HL-60 (cell line): ENCODE results near the gene SFPQ.

Experiments used
- GABPA ChIP-seq: IDR thresholded peaks from 2 replicates; pipeline ENCODE4 v1.6.1; 2012; ENCODE audit warnings: low read depth
- POLR2AphosphoS5 ChIP-seq: IDR thresholded peaks from 2 replicates; pipeline ENCODE4 v1.6.1; 2012; ENCODE audit warnings: low read depth
- REST ChIP-seq: IDR thresholded peaks from 2 replicates; pipeline ENCODE4 v1.6.1; 2012; ENCODE audit warnings: low read depth; ENCODE audit not compliant: insufficient replicate concordance
- SPI1 ChIP-seq: IDR thresholded peaks from 2 replicates; pipeline ENCODE4 v1.6.1; 2012; ENCODE audit warnings: low read depth, mild to moderate bottlenecking, borderline replicate concordance
- TF ChIP-seq, protein P1 (sequence below): IDR thresholded peaks from one replicate; pipeline ENCODE4 v1.5.1; 2011; ENCODE audit warnings: low read length, control low read depth, inconsistent platforms; ENCODE audit not compliant: insufficient read depth

- TF ChIP-seq, protein P1, sequence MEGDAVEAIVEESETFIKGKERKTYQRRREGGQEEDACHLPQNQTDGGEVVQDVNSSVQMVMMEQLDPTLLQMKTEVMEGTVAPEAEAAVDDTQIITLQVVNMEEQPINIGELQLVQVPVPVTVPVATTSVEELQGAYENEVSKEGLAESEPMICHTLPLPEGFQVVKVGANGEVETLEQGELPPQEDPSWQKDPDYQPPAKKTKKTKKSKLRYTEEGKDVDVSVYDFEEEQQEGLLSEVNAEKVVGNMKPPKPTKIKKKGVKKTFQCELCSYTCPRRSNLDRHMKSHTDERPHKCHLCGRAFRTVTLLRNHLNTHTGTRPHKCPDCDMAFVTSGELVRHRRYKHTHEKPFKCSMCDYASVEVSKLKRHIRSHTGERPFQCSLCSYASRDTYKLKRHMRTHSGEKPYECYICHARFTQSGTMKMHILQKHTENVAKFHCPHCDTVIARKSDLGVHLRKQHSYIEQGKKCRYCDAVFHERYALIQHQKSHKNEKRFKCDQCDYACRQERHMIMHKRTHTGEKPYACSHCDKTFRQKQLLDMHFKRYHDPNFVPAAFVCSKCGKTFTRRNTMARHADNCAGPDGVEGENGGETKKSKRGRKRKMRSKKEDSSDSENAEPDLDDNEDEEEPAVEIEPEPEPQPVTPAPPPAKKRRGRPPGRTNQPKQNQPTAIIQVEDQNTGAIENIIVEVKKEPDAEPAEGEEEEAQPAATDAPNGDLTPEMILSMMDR, result no peak
- TF ChIP-seq GABPA (no peak), SPI1 (no peak), POLR2AphosphoS5 (no peak), REST (no peak)
These were observed 28.1 kb downstream of the SFPQ start for GRCh38 chr1:35164893-35165292.
